Measurements from ENCODE around the gene PTPRK.

Gene PTPRK

GRCh38 chr6:128474933-128475332 lies 45.5 kb downstream of the PTPRK start:
- no peak for TF ChIP-seq CTCF (IDR thresholded peaks at IDR 0.05; ENCODE audit: low read depth, low read length, missing control alignments)

GRCh38 chr6:128474481-128474880 lies 45.9 kb downstream of the PTPRK start:
- DNase-seq = no peak
- no peak for TF ChIP-seq CTCF (IDR thresholded peaks at IDR 0.05; ENCODE audit: low read depth, low read length, missing control alignments)
- Histone ChIP-seq H3K36me3 (replicated peaks) (no peaks in the 10 kb centered on the region), H3K27me3 (replicated peaks) (no peaks in the 10 kb centered on the region), H3K4me3 (ENCODE audit: low read depth, low read length) (no peak overlapping the region), H3K27ac (no peak overlapping the region)
- in situ Hi-C loops (cut with HindIII; ENCODE audit: low pct_ligation_motif_present, low sequenced_read_pairs) = no loop called here

More at GRCh38 chr6:128474933-128475332, 45.5 kb downstream of the PTPRK start:
- Histone ChIP-seq H3K27ac (no peak overlapping the region), H3K36me3 (replicated peaks) (no peaks in the 10 kb centered on the region), H3K4me3 (ENCODE audit: low read depth, low read length) (no peak overlapping the region), H3K27me3 (replicated peaks) (no peaks in the 10 kb centered on the region)
- no peak for DNase-seq
- in situ Hi-C loops (cut with HindIII; ENCODE audit: low pct_ligation_motif_present, low sequenced_read_pairs) = no loop called here

- H3K36me3 ChIP-seq (replicated peaks) = no peaks in the 10 kb centered on the region
- DNase-seq = no peak
- no peak overlapping the region for H3K4me3 ChIP-seq (ENCODE audit: low read depth, low read length)
- no peaks in the 10 kb centered on the region for H3K27me3 ChIP-seq (replicated peaks)
- in situ Hi-C loops (cut with HindIII; ENCODE audit: low pct_ligation_motif_present, low sequenced_read_pairs) = no loop called here
- TF ChIP-seq CTCF (IDR thresholded peaks at IDR 0.05; ENCODE audit: low read depth, low read length, missing control alignments) = no peak
- H3K27ac ChIP-seq = no peak overlapping the region
These were observed 48.5 kb downstream of the PTPRK start for GRCh38 chr6:128471907-128472306.

GRCh38 chr6:128465368-128466343 lies 54.7 kb downstream of the PTPRK start:
- in situ Hi-C loops (cut with HindIII; ENCODE audit: low pct_ligation_motif_present, low sequenced_read_pairs) = no loop called here

GRCh38 chr6:128464790-128465189 lies 55.6 kb downstream of the PTPRK start:
- no peak for DNase-seq
- no peak overlapping the region for H3K27ac ChIP-seq
- H3K36me3 ChIP-seq (replicated peaks) = no peaks in the 10 kb centered on the region
- H3K4me3 ChIP-seq (ENCODE audit: low read depth, low read length) = no peak overlapping the region
- no peak for TF ChIP-seq CTCF (IDR thresholded peaks at IDR 0.05; ENCODE audit: low read depth, low read length, missing control alignments)
- H3K27me3 ChIP-seq (replicated peaks) = no peaks in the 10 kb centered on the region
- in situ Hi-C loops (cut with HindIII; ENCODE audit: low pct_ligation_motif_present, low sequenced_read_pairs) = no loop called here

More at GRCh38 chr6:128465368-128466343, 54.7 kb downstream of the PTPRK start:
- Histone ChIP-seq H3K27me3 (replicated peaks) (no peaks in the 10 kb centered on the region), H3K27ac (no peak overlapping the region), H3K36me3 (replicated peaks) (no peaks in the 10 kb centered on the region), H3K4me3 (ENCODE audit: low read depth, low read length) (no peak overlapping the region)
- no peak for TF ChIP-seq CTCF (IDR thresholded peaks at IDR 0.05; ENCODE audit: low read depth, low read length, missing control alignments)
- DNase-seq = no peak
